Raji (cell line): ENCODE results near the gene USP14.

Source experiments
- POLR2A ChIP-seq: IDR thresholded peaks from 2 replicates; pipeline ENCODE4 v1.6.1; 2011; ENCODE audit warnings: low read depth, low read length, control low read depth; ENCODE audit not compliant: insufficient read depth

USP14 gene

GRCh38 chr18:220708-221107, 62.4 kb downstream of the USP14 start:
- TF ChIP-seq POLR2A, result no peak

- no peak for TF ChIP-seq POLR2A
Observed at GRCh38 chr18:225745-226144, 67.4 kb downstream of the USP14 start.

GRCh38 chr18:227374-227773, 69.0 kb downstream of the USP14 start:
- TF ChIP-seq POLR2A, result no peak

- no peak for TF ChIP-seq POLR2A
Observed at GRCh38 chr18:227902-228301, 69.5 kb downstream of the USP14 start.

- TF ChIP-seq POLR2A, result no peak
Observed at GRCh38 chr18:228586-228985, 70.2 kb downstream of the USP14 start.

- TF ChIP-seq POLR2A, result no peak
Observed at GRCh38 chr18:231563-231962, 73.2 kb downstream of the USP14 start.

GRCh38 chr18:240175-240574, 81.8 kb downstream of the USP14 start:
- TF ChIP-seq POLR2A, result no peak

GRCh38 chr18:245282-245847, 87.0 kb downstream of the USP14 start:
- TF ChIP-seq POLR2A, result no peak

GRCh38 chr18:248053-248452, 89.7 kb downstream of the USP14 start:
- no peak for TF ChIP-seq POLR2A

- no peak for TF ChIP-seq POLR2A
Observed at GRCh38 chr18:250685-251084, 92.3 kb downstream of the USP14 start.

- no peak for TF ChIP-seq POLR2A
Observed at GRCh38 chr18:251572-251971, 93.2 kb downstream of the USP14 start.

GRCh38 chr18:253121-253520, 94.8 kb downstream of the USP14 start:
- no peak for TF ChIP-seq POLR2A

GRCh38 chr18:255171-255570, 96.8 kb downstream of the USP14 start:
- TF ChIP-seq POLR2A, result no peak

GRCh38 chr18:260547-260946, 102.2 kb downstream of the USP14 start:
- TF ChIP-seq POLR2A, result no peak

- TF ChIP-seq POLR2A, result no peak
Observed at GRCh38 chr18:261398-262073, 103.2 kb downstream of the USP14 start.
